ENCODE results near the gene MYH6.
"Not testable (repeated sequence)": the region's sequence is repeated elsewhere in the genome, so short reads cannot be mapped to it uniquely, and the experiment has no call there.

Gene MYH6

DNA sequence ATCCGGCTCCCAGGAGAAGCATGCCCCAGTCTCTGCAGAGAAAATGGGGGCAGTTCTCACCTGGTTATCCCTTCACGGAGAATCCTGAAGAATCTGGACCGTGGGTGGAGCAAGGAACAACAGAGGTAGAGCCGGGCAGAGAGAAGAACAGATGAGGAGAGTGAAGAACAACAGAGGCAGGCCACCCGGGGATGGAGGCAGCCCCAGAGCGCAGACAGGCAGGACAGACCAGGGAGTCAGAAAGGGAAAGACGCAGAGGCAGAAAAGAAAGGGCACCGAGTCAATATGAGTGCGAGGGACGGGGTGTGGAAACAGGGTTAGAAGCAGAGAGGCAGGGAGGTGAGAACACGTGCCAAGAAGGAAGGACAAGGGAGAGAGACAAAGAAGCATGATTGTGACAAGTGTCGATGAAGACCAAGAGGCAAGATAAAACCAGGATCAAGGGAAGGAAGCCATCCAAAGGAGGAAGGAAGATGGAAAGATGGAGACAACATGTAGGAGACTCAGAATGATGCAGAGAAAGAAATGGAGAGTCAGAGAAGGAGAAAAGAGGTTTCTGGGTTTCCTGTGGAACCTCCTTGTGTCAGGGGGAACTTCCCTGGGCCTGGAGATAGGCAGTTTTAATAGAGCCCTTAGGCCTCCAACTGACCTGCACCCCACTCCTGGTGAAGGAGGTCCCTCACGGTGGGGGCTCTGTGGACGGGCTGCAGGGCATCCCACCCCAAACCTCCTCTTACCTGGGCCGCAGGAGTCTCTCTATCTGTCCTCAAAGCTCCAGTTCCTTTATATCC is at the start of gene MYH6:
Gene MYH6 (minus strand): TSS at position 758 of the 791 bp plus-strand sequence. CDS start 1,050 bp downstream, outside the sequence.
- TF ChIP-seq, protein P1, sequence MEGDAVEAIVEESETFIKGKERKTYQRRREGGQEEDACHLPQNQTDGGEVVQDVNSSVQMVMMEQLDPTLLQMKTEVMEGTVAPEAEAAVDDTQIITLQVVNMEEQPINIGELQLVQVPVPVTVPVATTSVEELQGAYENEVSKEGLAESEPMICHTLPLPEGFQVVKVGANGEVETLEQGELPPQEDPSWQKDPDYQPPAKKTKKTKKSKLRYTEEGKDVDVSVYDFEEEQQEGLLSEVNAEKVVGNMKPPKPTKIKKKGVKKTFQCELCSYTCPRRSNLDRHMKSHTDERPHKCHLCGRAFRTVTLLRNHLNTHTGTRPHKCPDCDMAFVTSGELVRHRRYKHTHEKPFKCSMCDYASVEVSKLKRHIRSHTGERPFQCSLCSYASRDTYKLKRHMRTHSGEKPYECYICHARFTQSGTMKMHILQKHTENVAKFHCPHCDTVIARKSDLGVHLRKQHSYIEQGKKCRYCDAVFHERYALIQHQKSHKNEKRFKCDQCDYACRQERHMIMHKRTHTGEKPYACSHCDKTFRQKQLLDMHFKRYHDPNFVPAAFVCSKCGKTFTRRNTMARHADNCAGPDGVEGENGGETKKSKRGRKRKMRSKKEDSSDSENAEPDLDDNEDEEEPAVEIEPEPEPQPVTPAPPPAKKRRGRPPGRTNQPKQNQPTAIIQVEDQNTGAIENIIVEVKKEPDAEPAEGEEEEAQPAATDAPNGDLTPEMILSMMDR (conservative IDR thresholded peaks at IDR 0.05; ENCODE audit: low read depth, low read length): no peak
- no peak within 1 kb of the TSS for H3K4me3 ChIP-seq (ENCODE audit: low read length)
- no peak for DNase-seq (ENCODE audit: low read depth)

DNA sequence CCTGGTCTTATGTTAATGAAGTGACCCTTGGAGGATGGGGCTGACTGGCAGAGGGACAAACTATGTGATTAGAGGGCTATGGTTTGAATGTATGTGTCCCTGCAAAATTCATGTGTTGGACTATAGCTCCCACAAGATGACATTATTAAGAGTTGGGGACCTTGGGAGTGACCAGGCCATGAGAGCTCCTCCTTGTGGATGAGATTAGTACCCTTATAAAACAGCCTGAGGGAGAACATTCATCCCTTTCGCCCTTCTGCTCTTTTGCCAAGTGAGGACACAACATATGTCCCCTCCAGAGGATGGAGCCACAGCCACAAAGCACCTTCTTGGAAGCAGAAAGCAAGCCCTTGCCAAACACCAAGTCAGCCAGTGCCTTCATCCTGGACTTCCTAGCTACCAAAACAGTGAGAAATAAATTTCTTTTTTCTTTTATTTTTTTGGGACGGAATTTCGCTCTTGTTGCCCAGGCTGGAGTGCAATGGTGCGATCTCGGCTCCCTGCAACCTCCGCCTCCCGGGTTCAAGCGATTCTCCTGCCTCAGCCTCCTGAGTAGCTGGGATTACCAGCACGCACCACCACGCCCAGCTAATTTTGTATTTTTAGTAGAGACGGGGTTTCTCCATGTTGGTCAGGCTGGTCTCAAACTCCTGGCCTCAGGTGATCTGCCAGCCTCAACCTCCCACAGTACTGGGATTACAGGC is 49.0 kb upstream of the MYH6 start:
- H3K4me3 ChIP-seq (ENCODE audit: low read length); DNase-seq (ENCODE audit: low read depth): not testable (repeated sequence)
- TF ChIP-seq, protein P1 (conservative IDR thresholded peaks at IDR 0.05; ENCODE audit: low read depth, low read length): peak; percentile 52

DNA sequence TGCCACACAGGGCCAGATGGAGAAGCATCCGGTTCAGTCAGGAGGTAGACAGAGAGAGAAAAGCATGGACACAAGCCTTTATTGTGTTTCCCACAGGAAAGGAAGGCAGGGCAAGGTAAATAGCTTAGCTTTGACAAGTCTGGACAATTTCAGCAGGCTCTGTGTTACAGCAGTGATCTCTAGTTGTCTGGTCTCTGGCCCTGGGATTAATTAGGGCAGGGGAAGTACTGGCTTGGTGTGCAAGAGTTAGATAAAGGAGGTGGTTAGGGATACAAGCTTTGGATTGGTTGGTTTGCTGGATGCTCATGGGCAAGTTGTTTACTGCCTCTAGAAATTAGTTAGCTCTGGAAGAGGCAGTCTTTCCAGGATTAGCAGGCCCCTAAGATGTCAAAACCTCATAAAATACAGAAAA is 46.4 kb upstream of the MYH6 start:
- H3K4me3 ChIP-seq (ENCODE audit: low read length): no peak overlapping the region
- TF ChIP-seq, protein P1 (conservative IDR thresholded peaks at IDR 0.05; ENCODE audit: low read depth, low read length): no peak
- DNase-seq (ENCODE audit: low read depth): no peak

DNA sequence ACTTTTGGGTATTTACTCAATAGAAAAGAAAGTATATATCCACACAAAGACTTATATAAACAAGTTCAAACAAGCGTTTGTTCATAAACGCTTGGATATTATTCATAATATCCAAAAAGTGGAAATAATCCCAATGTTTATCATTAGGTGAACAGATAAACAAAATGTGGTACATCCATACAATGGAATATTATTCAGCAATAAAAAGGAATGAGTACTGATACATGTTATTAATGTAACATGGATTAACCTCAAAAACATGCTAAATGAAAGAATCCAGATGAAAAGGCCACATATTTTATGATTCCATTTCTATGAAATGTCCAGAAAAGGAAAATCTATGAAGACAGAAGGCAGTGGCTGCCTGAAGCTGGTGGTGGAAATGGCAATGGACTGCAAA is 44.2 kb upstream of the MYH6 start:
- TF ChIP-seq, protein P1 (conservative IDR thresholded peaks at IDR 0.05; ENCODE audit: low read depth, low read length): no peak
- DNase-seq (ENCODE audit: low read depth): no peak
- no peak overlapping the region for H3K4me3 ChIP-seq (ENCODE audit: low read length)

DNA sequence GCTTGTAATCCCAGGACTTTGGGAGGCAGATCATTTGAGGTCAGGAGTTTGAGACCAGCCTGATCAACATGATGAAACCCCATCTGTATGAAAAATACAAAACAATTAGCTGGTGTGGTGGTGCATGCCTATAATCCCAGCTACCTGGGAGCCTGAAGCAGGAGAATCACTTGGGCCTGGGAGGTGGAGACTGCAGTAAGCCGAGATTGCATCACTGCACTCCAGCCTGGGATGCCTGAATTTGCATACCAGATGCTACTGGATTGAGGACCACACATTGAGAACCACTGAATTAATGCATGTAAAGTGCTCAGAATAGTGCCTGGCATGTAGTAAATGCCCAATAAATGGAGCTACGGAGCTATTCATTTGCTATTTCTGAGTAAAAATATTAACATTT is 42.3 kb upstream of the MYH6 start:
- H3K4me3 ChIP-seq (ENCODE audit: low read length): no peak overlapping the region
- TF ChIP-seq, protein P1 (conservative IDR thresholded peaks at IDR 0.05; ENCODE audit: low read depth, low read length): no peak
- DNase-seq (ENCODE audit: low read depth): no peak

DNA sequence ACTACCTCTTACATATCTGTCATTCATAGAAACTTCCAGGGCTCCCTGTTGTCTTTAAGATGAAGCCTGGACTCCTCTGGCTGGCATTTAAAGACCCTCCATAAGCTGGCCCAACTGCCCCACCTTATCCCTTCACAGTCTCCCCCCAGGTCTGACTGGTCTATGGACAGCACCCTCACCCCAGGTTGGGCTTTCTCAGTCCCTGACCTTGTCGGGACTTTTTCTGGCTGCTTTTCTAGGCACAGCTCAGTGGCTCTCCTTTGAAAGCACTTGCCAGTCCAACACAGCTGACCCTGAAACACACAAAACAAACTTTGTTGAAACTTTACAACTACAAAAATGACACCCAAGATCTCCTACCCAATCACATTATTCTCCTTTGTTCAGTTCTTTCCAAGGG is 41.2 kb upstream of the MYH6 start:
- DNase-seq (ENCODE audit: low read depth): no peak
- TF ChIP-seq, protein P1 (conservative IDR thresholded peaks at IDR 0.05; ENCODE audit: low read depth, low read length): no peak
- no peak overlapping the region for H3K4me3 ChIP-seq (ENCODE audit: low read length)

Data from retinal pigment epithelial cell (primary cell).